OCI-LY1 (cell line): ENCODE data around the gene C2orf49.

Experiments used
- H2AFZ ChIP-seq: fragments of 200-600 bp; sonication (generic), shearing (Covaris generic); 2 replicates; pipeline ENCODE4 v1.6.0; 2014; ENCODE audit warnings: antibody characterized with exemption, mild to moderate bottlenecking, low read length
- H3F3A ChIP-seq: fragments of 200-600 bp; sonication (generic), shearing (Covaris generic); 2 replicates; pipeline ENCODE4 v1.6.0; 2014; ENCODE audit warnings: mild to moderate bottlenecking, antibody characterized with exemption, low read length, moderate library complexity; ENCODE audit not compliant: insufficient read depth
- H3K27ac ChIP-seq: fragments of 200-600 bp; sonication (generic); 2 replicates; pipeline ENCODE4 v1.5.1; 2014; ENCODE audit warnings: low read length, mixed run types, mild to moderate bottlenecking, low read depth; ENCODE audit not compliant: poor library complexity, severe bottlenecking
- H3K27me3 ChIP-seq: fragments of 200-600 bp; sonication (generic); 2 replicates; pipeline ENCODE4 v1.6.0; 2014; ENCODE audit warnings: antibody characterized with exemption, mild to moderate bottlenecking, low read length, moderate library complexity; ENCODE audit not compliant: insufficient read depth
- H3K36me3 ChIP-seq: fragments of 200-600 bp; sonication (generic); 2 replicates; pipeline ENCODE4 v1.6.1; 2014; ENCODE audit warnings: mild to moderate bottlenecking, antibody characterized with exemption, low read length, moderate library complexity, mixed read lengths; ENCODE audit not compliant: insufficient read depth
- H3K4me1 ChIP-seq: fragments of 200-600 bp; sonication (generic); 2 replicates; pipeline ENCODE4 v1.5.1; 2014; ENCODE audit warnings: mild to moderate bottlenecking, low read length, moderate library complexity; ENCODE audit not compliant: insufficient read depth, severe bottlenecking
- H3K4me2 ChIP-seq: fragments of 200-600 bp; sonication (generic), shearing (Covaris generic); 2 replicates; pipeline ENCODE4 v1.6.1; 2014; ENCODE audit warnings: low read length
- H3K4me3 ChIP-seq: fragments of 200-600 bp; sonication (generic); 2 replicates; pipeline ENCODE4 v1.5.1; 2014; ENCODE audit warnings: low read length, low read depth, mild to moderate bottlenecking, mixed read lengths; ENCODE audit not compliant: poor library complexity, severe bottlenecking
- H3K79me2 ChIP-seq: fragments of 200-600 bp; shearing (Covaris generic); 2 replicates; pipeline ENCODE4 v1.6.1; 2016; ENCODE audit warnings: mixed run types, low read length, mixed read lengths; ENCODE audit not compliant: insufficient read depth
- H3K9ac ChIP-seq: fragments of 200-600 bp; sonication (generic), shearing (Covaris generic); 2 replicates; pipeline ENCODE4 v1.6.1; 2014; ENCODE audit warnings: mild to moderate bottlenecking, low read length, mixed read lengths
- H3K9me2 ChIP-seq: fragments of 200-600 bp; sonication (generic), shearing (Covaris generic); 2 replicates; pipeline ENCODE4 v1.6.1; 2014; ENCODE audit warnings: low read depth, mild to moderate bottlenecking, low read length, mixed read lengths
- H3K9me3 ChIP-seq: fragments of 200-600 bp; shearing (Covaris generic); 2 replicates; pipeline ENCODE4 v1.6.1; 2014; ENCODE audit warnings: low read length, mixed read lengths
- H4K20me1 ChIP-seq: fragments of 200-600 bp; sonication (generic), shearing (Covaris generic); 2 replicates; pipeline ENCODE4 v1.6.0; 2016; ENCODE audit warnings: mild to moderate bottlenecking, low read length; ENCODE audit not compliant: insufficient read depth
- EZH2 ChIP-seq: fragments of 200-600 bp; sonication (generic), shearing (Covaris generic); IDR thresholded peaks from 2 replicates; pipeline ENCODE4 v1.8.0; 2017; ENCODE audit warnings: borderline replicate concordance, mixed run types, mild to moderate bottlenecking, antibody characterized with exemption, low read length, moderate library complexity, mixed read lengths
- TF ChIP-seq, protein P1 (sequence below): fragments of 200-600 bp; sonication (generic), shearing (Covaris generic); IDR thresholded peaks from 2 replicates; pipeline ENCODE4 v1.5.1; 2017; ENCODE audit warnings: mild to moderate bottlenecking, antibody characterized with exemption, low read length, moderate library complexity, mixed read lengths

C2orf49 gene

DNA sequence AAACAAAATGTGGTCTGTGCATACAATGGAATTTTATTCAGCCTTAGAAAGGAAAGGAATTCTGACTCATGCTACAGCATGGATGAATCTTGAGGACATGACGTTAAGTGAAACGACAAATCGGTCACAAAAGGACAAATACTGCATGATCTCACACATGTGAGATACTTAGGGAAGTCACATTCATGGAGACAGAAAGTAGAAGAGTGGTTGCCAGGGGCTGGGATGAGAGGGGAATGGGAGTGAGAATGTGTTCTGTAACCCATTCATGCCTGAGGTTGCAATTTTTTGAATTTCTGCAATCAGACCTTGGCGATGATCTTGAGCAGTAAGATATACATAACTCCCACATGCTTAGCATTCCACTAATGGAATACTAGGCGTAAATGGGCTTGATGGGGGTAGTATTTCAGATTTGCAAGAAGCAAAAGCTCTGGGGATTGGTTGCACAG, 39.5 kb downstream of the C2orf49 start:
- Histone ChIP-seq H3K27ac (no peak overlapping the region), H2AFZ (no peak overlapping the region), H3K9ac (no peak overlapping the region), H3K9me2 (no peaks in the 10 kb centered on the region), H3K9me3 (no peaks in the 10 kb centered on the region), H3K27me3 (peaks cover 13% of the 10 kb centered on the region; the same call in 1 of the 2 replicates), H3K4me2 (no peak overlapping the region), H3K4me1 (no peaks in the 10 kb centered on the region), H4K20me1 (no peaks in the 10 kb centered on the region), H3F3A (no peaks in the 10 kb centered on the region), H3K79me2 (no peaks in the 10 kb centered on the region), H3K4me3 (no peak overlapping the region), H3K36me3 (no peaks in the 10 kb centered on the region)
- TF ChIP-seq, protein P1, sequence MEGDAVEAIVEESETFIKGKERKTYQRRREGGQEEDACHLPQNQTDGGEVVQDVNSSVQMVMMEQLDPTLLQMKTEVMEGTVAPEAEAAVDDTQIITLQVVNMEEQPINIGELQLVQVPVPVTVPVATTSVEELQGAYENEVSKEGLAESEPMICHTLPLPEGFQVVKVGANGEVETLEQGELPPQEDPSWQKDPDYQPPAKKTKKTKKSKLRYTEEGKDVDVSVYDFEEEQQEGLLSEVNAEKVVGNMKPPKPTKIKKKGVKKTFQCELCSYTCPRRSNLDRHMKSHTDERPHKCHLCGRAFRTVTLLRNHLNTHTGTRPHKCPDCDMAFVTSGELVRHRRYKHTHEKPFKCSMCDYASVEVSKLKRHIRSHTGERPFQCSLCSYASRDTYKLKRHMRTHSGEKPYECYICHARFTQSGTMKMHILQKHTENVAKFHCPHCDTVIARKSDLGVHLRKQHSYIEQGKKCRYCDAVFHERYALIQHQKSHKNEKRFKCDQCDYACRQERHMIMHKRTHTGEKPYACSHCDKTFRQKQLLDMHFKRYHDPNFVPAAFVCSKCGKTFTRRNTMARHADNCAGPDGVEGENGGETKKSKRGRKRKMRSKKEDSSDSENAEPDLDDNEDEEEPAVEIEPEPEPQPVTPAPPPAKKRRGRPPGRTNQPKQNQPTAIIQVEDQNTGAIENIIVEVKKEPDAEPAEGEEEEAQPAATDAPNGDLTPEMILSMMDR: no peak
- no peak for TF ChIP-seq EZH2

GRCh38 chr2:105377871-105378270, 40.5 kb downstream of the C2orf49 start:
- no peaks in the 10 kb centered on the region for H3K9me2 ChIP-seq
- peaks cover 13% of the 10 kb centered on the region; the same call in 1 of the 2 replicates for H3K27me3 ChIP-seq
- no peak overlapping the region for H3K27ac ChIP-seq
- no peak for TF ChIP-seq EZH2
- TF ChIP-seq, protein P1: no peak
- H3K4me2 ChIP-seq: no peak overlapping the region
- no peaks in the 10 kb centered on the region for H3K4me1 ChIP-seq
- no peak overlapping the region for H3K4me3 ChIP-seq
- H3F3A ChIP-seq: no peaks in the 10 kb centered on the region
- H3K9me3 ChIP-seq: no peaks in the 10 kb centered on the region
- no peak overlapping the region for H3K9ac ChIP-seq
- no peaks in the 10 kb centered on the region for H3K36me3 ChIP-seq
- H4K20me1 ChIP-seq: no peaks in the 10 kb centered on the region
- no peaks in the 10 kb centered on the region for H3K79me2 ChIP-seq
- no peak overlapping the region for H2AFZ ChIP-seq

DNA sequence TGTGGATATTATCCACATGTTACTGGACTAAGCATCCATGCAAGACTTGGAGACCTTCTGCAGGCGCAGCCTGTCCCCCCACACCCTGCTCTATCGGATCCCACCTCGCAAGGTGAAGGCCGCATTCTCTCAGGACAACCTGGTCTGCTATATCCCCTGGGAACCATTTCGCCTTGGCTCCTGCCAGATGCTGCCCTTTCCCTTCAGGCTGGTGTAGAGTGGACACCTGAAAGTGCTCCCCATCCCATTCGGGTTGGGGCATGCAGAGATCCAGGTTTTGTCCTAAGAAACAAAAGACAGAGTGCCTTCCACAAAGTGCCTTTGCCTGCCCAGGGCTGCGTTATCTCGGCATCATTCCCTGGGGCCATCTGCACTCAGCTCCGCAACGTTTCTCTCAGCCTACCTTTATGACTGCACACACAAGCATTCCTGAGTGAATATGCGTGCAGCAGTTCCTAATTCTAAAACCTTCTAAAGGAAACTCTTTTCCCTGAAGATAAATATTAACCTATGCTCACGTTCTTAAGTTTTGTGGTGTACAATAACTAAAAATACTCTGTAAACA, 41.0 kb downstream of the C2orf49 start:
- TF ChIP-seq EZH2: no peak
- H3K79me2 ChIP-seq: no peaks in the 10 kb centered on the region

GRCh38 chr2:105378921-105379383, 41.6 kb downstream of the C2orf49 start:
- no peak overlapping the region for H2AFZ ChIP-seq
- no peak overlapping the region for H3K9ac ChIP-seq
- H3K9me2 ChIP-seq: no peaks in the 10 kb centered on the region
- no peak overlapping the region for H3K4me2 ChIP-seq
- no peak overlapping the region for H3K27ac ChIP-seq
- H4K20me1 ChIP-seq: no peaks in the 10 kb centered on the region
- no peaks in the 10 kb centered on the region for H3K9me3 ChIP-seq
- H3F3A ChIP-seq: no peaks in the 10 kb centered on the region
- H3K79me2 ChIP-seq: no peaks in the 10 kb centered on the region
- no peak overlapping the region for H3K4me3 ChIP-seq
- no peaks in the 10 kb centered on the region for H3K36me3 ChIP-seq
- peaks cover 13% of the 10 kb centered on the region; the same call in 1 of the 2 replicates for H3K27me3 ChIP-seq
- no peaks in the 10 kb centered on the region for H3K4me1 ChIP-seq
- no peak for TF ChIP-seq EZH2
- TF ChIP-seq, protein P1: no peak

More for the DNA sequence above, 41.0 kb downstream of the C2orf49 start:
- no peaks in the 10 kb centered on the region for H3K36me3 ChIP-seq
- H3K4me2 ChIP-seq: no peak overlapping the region
- no peak overlapping the region for H2AFZ ChIP-seq
- H3K4me1 ChIP-seq: no peaks in the 10 kb centered on the region
- H3K9ac ChIP-seq: no peak overlapping the region
- H3K27ac ChIP-seq: no peak overlapping the region
- no peaks in the 10 kb centered on the region for H3K9me3 ChIP-seq
- H4K20me1 ChIP-seq: no peaks in the 10 kb centered on the region
- H3K9me2 ChIP-seq: no peaks in the 10 kb centered on the region
- no peak overlapping the region for H3K4me3 ChIP-seq
- H3F3A ChIP-seq: no peaks in the 10 kb centered on the region
- H3K27me3 ChIP-seq: peaks cover 13% of the 10 kb centered on the region; the same call in 1 of the 2 replicates
